Smooth muscle cell (in vitro differentiated cells): ENCODE results near the gene ERGIC3. TPM values are rescaled to one million over a fixed set of nuclear protein-coding genes. Genes with fewer than 3 reads are reported as not detected.

ENCODE experiments used
- DNase-seq: peaks from one replicate; lab custom pipeline; 2025; ENCODE audit not compliant: unreplicated experiment; lab: John Stamatoyannopoulos, UW
- H2AFZ ChIP-seq: fragments of 200-600 bp; sonication (generic); 2 replicates; pipeline ENCODE4 v1.6.0; 2016; ENCODE audit warnings: antibody characterized with exemption, low read depth, mild to moderate bottlenecking
- H3F3A ChIP-seq: fragments of 200-600 bp; sonication (generic); 2 replicates; pipeline ENCODE4 v1.6.0; 2017; ENCODE audit warnings: antibody characterized with exemption, low read depth
- H3K27ac ChIP-seq: fragments of 200-600 bp; sonication (generic); 2 replicates; pipeline ENCODE4 v1.5.1; 2016; ENCODE audit warnings: low read depth, mild to moderate bottlenecking
- H3K27me3 ChIP-seq: fragments of 200-600 bp; sonication (generic); 2 replicates; pipeline ENCODE4 v1.6.1; 2016; ENCODE audit warnings: low read depth, mild to moderate bottlenecking
- H3K36me3 ChIP-seq: fragments of 200-600 bp; sonication (generic); 2 replicates; pipeline ENCODE4 v1.5.1; 2016; ENCODE audit warnings: low read depth
- H3K4me1 ChIP-seq: fragments of 200-600 bp; sonication (generic); 2 replicates; pipeline ENCODE4 v1.5.1; 2016; ENCODE audit warnings: low read depth
- H3K4me2 ChIP-seq: fragments of 200-600 bp; sonication (generic); 2 replicates; pipeline ENCODE4 v1.6.0; 2016; ENCODE audit warnings: mild to moderate bottlenecking
- H3K4me3 ChIP-seq: fragments of 200-600 bp; sonication (generic); 2 replicates; pipeline ENCODE4 v1.5.1; 2016; ENCODE audit warnings: mild to moderate bottlenecking
- H3K79me2 ChIP-seq: fragments of 200-600 bp; sonication (generic); 2 replicates; pipeline ENCODE4 v1.6.0; 2016; ENCODE audit warnings: low read depth, mild to moderate bottlenecking
- H3K9ac ChIP-seq: fragments of 200-600 bp; sonication (generic); 2 replicates; pipeline ENCODE4 v1.6.0; 2016; ENCODE audit warnings: low read depth
- H3K9me3 ChIP-seq: fragments of 200-600 bp; sonication (generic); replicated peaks from 2 replicates; pipeline ENCODE4 v1.5.1; 2016; ENCODE audit warnings: low read depth
- H4K20me1 ChIP-seq: fragments of 200-600 bp; sonication (generic); 2 replicates; pipeline ENCODE4 v1.6.0; 2016; ENCODE audit warnings: low read depth
- CTCF ChIP-seq: fragments of 200-600 bp; sonication (generic); IDR thresholded peaks from 2 replicates; pipeline ENCODE4 v1.5.1; 2017; ENCODE audit warnings: borderline replicate concordance, mild to moderate bottlenecking, antibody characterized with exemption; ENCODE audit not compliant: insufficient read depth, poor library complexity, severe bottlenecking
- WGBS: methylation state at CpG from one replicate; pipeline ENCODE4 v1.1.7; 2016; ENCODE audit warnings: low lambda C conversion rate; 5-methylcytosine and 5-hydroxymethylcytosine counted together
- polyA plus RNA-seq: library from polyadenylated mRNA; unstranded; fragments of >200 nt; fragmentation: Nextera tagmentation; extraction: Ambion mirVana; gene quantifications from 2 replicates; pipeline ENCODE4 v1.2.1, GENCODE V29; 2016
- total RNA-seq: library from RNA; depleted of rRNA; stranded (reverse); fragments of >200 nt; gene quantifications from 2 replicates; pipeline ENCODE4 v1.2.3, GENCODE V29; 2014

The ERGIC3 gene
- total and polyA plus RNA-seq, 2 experiments from 2014 or later = 245 to 252 TPM

- Histone ChIP-seq H4K20me1 (no peaks in the 10 kb centered on the region), H3K79me2 (no peaks in the 10 kb centered on the region), H3K4me3 (no peak overlapping the region), H2AFZ (no peak overlapping the region), H3K9me3 (no peaks in the 10 kb centered on the region), H3K36me3 (peaks cover 14% of the 10 kb centered on the region), H3K9ac (no peak overlapping the region), H3K4me1 (no peaks in the 10 kb centered on the region), H3K27me3 (no peaks in the 10 kb centered on the region), H3K4me2 (no peak overlapping the region), H3F3A (no peaks in the 10 kb centered on the region), H3K27ac (no peak overlapping the region)
- no peak for TF ChIP-seq CTCF
- DNase-seq = no peak
- WGBS = 97% methylated on average over 5 of the region's 5 CpGs
These were observed 44.6 kb upstream of the ERGIC3 start for GRCh38 chr20:35497320-35497719.

- Histone ChIP-seq H3K4me3 (no peak overlapping the region), H3K36me3 (peaks cover 14% of the 10 kb centered on the region)
These were observed 44.1 kb upstream of the ERGIC3 start for GRCh38 chr20:35497780-35498189.

GRCh38 chr20:35499271-35499670, 42.6 kb upstream of the ERGIC3 start:
- Histone ChIP-seq H3K27ac (no peak overlapping the region), H3K27me3 (no peaks in the 10 kb centered on the region), H3F3A (no peaks in the 10 kb centered on the region), H3K79me2 (no peaks in the 10 kb centered on the region), H3K4me3 (no peak overlapping the region), H3K36me3 (peaks cover 14% of the 10 kb centered on the region), H3K9ac (no peak overlapping the region), H3K9me3 (no peaks in the 10 kb centered on the region), H2AFZ (no peak overlapping the region), H4K20me1 (no peaks in the 10 kb centered on the region), H3K4me2 (no peak overlapping the region), H3K4me1 (no peaks in the 10 kb centered on the region)
- 97% methylated on average over 1 of the region's 1 CpG for WGBS
- no peak for DNase-seq
- no peak for TF ChIP-seq CTCF

More at GRCh38 chr20:35497780-35498189, 44.1 kb upstream of the ERGIC3 start:
- DNase-seq = no peak
- Histone ChIP-seq H4K20me1 (no peaks in the 10 kb centered on the region), H3K9ac (no peak overlapping the region), H3K79me2 (no peaks in the 10 kb centered on the region), H3K27me3 (no peaks in the 10 kb centered on the region), H3K9me3 (no peaks in the 10 kb centered on the region), H3K4me1 (no peaks in the 10 kb centered on the region), H3K27ac (no peak overlapping the region), H3F3A (no peaks in the 10 kb centered on the region), H2AFZ (no peak overlapping the region), H3K4me2 (no peak overlapping the region)
- TF ChIP-seq CTCF = no peak
- 97% methylated on average over 9 of the region's 9 CpGs for WGBS

- Histone ChIP-seq H3K4me3 (no peak overlapping the region), H3K9ac (no peak overlapping the region), H3K4me1 (no peaks in the 10 kb centered on the region), H3K27me3 (no peaks in the 10 kb centered on the region), H3F3A (no peaks in the 10 kb centered on the region), H3K4me2 (no peak overlapping the region), H3K9me3 (no peaks in the 10 kb centered on the region), H2AFZ (no peak overlapping the region), H3K79me2 (no peaks in the 10 kb centered on the region), H3K27ac (no peak overlapping the region), H3K36me3 (peaks cover 2% of the 10 kb centered on the region), H4K20me1 (peaks cover 15% of the 10 kb centered on the region)
- 95% methylated on average over 8 of the region's 8 CpGs for WGBS
- TF ChIP-seq CTCF = no peak
- DNase-seq = no peak
These were observed 39.5 kb upstream of the ERGIC3 start for GRCh38 chr20:35502352-35502751.
